Endodermal cell (in vitro differentiated cells): Measurements from ENCODE around the gene TUB. TPM values are rescaled to one million over a fixed set of nuclear protein-coding genes. Genes with fewer than 3 reads are reported as not detected.
A peak's percentile ranks its signal among the peaks of the same experiment; 100 is the strongest.

Experiments used
- DNase-seq: peaks from one replicate; pipeline ENCODE4 v3.0.0-alpha.2; 2017
- H3K27ac ChIP-seq: 2 replicates; pipeline ENCODE4 v1.5.1; 2013; ENCODE audit warnings: mild to moderate bottlenecking, low read depth, low read length, moderate library complexity
- H3K27me3 ChIP-seq: 2 replicates; pipeline ENCODE4 v1.6.1; 2013; ENCODE audit warnings: mild to moderate bottlenecking, low read length, moderate library complexity; ENCODE audit not compliant: insufficient read depth, control insufficient read depth, poor library complexity, severe bottlenecking
- H3K36me3 ChIP-seq: 2 replicates; pipeline ENCODE4 v1.7.0; 2013; ENCODE audit warnings: mild to moderate bottlenecking, low read length, moderate library complexity; ENCODE audit not compliant: control insufficient read depth, insufficient read depth
- H3K4me1 ChIP-seq: one replicate; pipeline ENCODE4 v1.7.0; 2013; ENCODE audit warnings: low read length; ENCODE audit not compliant: control insufficient read depth, insufficient read depth
- H3K4me3 ChIP-seq: 2 replicates; pipeline ENCODE4 v1.5.1; 2013; ENCODE audit warnings: mild to moderate bottlenecking, low read length, moderate library complexity
- H3K9ac ChIP-seq: 2 replicates; pipeline ENCODE4 v1.6.1; 2013; ENCODE audit warnings: mild to moderate bottlenecking, low read length, moderate library complexity; ENCODE audit not compliant: poor library complexity, severe bottlenecking; ENCODE audit errors: extremely low read depth
- H3K9me3 ChIP-seq: 2 replicates; pipeline ENCODE4 v1.6.1; 2013; ENCODE audit warnings: mild to moderate bottlenecking, low read length, moderate library complexity; ENCODE audit not compliant: control insufficient read depth
- H3K27ac Mint-ChIP-seq: 2 replicates; pipeline ENCODE4 v1.8.0; 2020; ENCODE audit warnings: mixed read lengths
- H3K27me3 Mint-ChIP-seq: 2 replicates; pipeline ENCODE4 v1.8.0; 2021; ENCODE audit warnings: mild to moderate bottlenecking, mixed read lengths; ENCODE audit not compliant: insufficient read depth
- H3K36me3 Mint-ChIP-seq: 2 replicates; pipeline ENCODE4 v1.8.0; 2020; ENCODE audit warnings: low read depth, mixed read lengths
- H3K4me1 Mint-ChIP-seq: 2 replicates; pipeline ENCODE4 v1.8.0; 2020; ENCODE audit warnings: mixed read lengths
- H3K4me3 Mint-ChIP-seq: 2 replicates; pipeline ENCODE4 v1.8.0; 2020; ENCODE audit warnings: mild to moderate bottlenecking, moderate library complexity, mixed read lengths
- H3K9me3 Mint-ChIP-seq: 2 replicates; pipeline ENCODE4 v1.8.0; 2020; ENCODE audit warnings: mild to moderate bottlenecking, mixed read lengths
- WGBS, 2 experiments: methylation state at CpG; one replicate each; pipeline versions ENCODE4 v1.1.5 to v1.1.7; 2013; ENCODE audit warnings: missing lambda C conversion rate in 2 of 2, mixed read lengths in 1 of 2; ENCODE audit not compliant: insufficient coverage in 1 of 2, insufficient read length in 1 of 2; 5-methylcytosine and 5-hydroxymethylcytosine counted together
- total RNA-seq, 2 donors: library from RNA; stranded (reverse); fragmentation: NEBNext Ultra II Directional in 1 of 2; extraction: Animal tissue kit (Norgen Biotek cat#: 25700) in 1 of 2; gene quantifications; 2 replicates in 1 of 2; 3 replicates in 1 of 2; pipeline ENCODE4 v1.2.1, GENCODE V29; 2021
- TF ChIP-seq, protein P1 (sequence below): fragments of 200-600 bp; sonication (generic); conservative IDR thresholded peaks from 2 replicates; pipeline ENCODE4 v1.5.0; 2021; ENCODE audit warnings: antibody characterized with exemption, mild to moderate bottlenecking

Gene TUB
- total RNA-seq, 2 donors from 2014 or later: 15.8 to 29.9 TPM

DNA sequence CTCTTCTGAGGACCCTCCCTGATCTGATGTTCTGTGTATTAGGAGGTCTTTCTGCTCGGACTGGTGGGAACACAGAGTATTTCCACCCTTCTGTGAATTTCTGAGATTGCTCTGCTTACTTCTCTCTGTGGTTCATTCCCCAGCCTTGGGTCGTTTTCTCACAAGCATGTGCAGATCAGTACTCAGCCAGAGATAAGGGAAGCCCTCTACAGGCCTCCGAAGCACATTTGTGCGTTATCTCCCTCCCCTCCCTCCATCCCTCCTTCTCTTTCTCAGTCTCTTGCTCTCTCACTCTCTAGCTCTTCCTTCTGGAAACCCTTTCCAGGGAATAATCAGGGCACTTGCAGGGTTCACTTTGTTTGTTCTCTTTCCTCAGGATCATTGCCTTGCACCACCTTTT is 35.2 kb upstream of the TUB start:
- Histone ChIP-seq H3K27ac (no peak overlapping the region), H3K27me3 (peaks cover 12% of the 10 kb centered on the region), H3K4me1 (no peaks in the 10 kb centered on the region), H3K9me3 (no peaks in the 10 kb centered on the region), H3K9ac (no peak overlapping the region), H3K36me3 (no peaks in the 10 kb centered on the region), H3K4me3 (no peak overlapping the region)
- TF ChIP-seq, protein P1, sequence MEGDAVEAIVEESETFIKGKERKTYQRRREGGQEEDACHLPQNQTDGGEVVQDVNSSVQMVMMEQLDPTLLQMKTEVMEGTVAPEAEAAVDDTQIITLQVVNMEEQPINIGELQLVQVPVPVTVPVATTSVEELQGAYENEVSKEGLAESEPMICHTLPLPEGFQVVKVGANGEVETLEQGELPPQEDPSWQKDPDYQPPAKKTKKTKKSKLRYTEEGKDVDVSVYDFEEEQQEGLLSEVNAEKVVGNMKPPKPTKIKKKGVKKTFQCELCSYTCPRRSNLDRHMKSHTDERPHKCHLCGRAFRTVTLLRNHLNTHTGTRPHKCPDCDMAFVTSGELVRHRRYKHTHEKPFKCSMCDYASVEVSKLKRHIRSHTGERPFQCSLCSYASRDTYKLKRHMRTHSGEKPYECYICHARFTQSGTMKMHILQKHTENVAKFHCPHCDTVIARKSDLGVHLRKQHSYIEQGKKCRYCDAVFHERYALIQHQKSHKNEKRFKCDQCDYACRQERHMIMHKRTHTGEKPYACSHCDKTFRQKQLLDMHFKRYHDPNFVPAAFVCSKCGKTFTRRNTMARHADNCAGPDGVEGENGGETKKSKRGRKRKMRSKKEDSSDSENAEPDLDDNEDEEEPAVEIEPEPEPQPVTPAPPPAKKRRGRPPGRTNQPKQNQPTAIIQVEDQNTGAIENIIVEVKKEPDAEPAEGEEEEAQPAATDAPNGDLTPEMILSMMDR: peak; percentile 37
- H3K4me1 Mint-ChIP-seq: peaks cover 2% of the 10 kb centered on the region
- no peaks in the 10 kb centered on the region for H3K36me3 Mint-ChIP-seq
- no peak overlapping the region for H3K4me3 Mint-ChIP-seq
- peaks cover 12% of the 10 kb centered on the region for H3K27me3 Mint-ChIP-seq
- H3K9me3 Mint-ChIP-seq: peaks cover 3% of the 10 kb centered on the region
- WGBS, 2 experiments: 75 to 78% methylated on average over 3 to 4 of the region's 4 CpGs
- no peak overlapping the region for H3K27ac Mint-ChIP-seq
- DNase-seq: no peak

DNA sequence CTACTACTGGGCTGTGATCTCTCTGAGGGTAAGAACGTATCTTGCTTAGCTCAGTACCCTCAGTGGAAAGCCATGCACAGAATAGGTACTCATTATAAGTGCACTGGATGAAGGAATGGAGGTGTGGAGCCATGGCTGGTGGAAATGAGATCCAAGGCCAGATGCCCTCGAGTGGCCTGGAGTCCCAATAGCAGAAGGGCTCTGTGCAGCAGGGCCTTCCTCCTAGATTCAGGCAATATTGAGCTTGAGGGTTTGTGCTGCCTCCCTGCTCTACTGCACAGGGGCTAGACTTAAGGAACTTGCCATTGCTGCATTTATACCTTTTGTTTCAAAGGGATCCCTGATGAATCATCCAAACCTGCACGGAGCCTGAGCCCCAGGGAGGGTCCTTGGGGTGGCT is 33.6 kb upstream of the TUB start:
- H3K27ac Mint-ChIP-seq: no peak overlapping the region
- H3K4me1 Mint-ChIP-seq: peaks cover 2% of the 10 kb centered on the region
- H3K4me3 ChIP-seq: no peak overlapping the region
- H3K36me3 Mint-ChIP-seq: no peaks in the 10 kb centered on the region
- no peak for DNase-seq
- H3K36me3 ChIP-seq: no peaks in the 10 kb centered on the region
- TF ChIP-seq, protein P1: no peak
- WGBS, 2 experiments: 79 to 81% methylated on average over 2 to 3 of the region's 3 CpGs
- H3K4me1 ChIP-seq: no peaks in the 10 kb centered on the region
- no peak overlapping the region for H3K4me3 Mint-ChIP-seq
- peaks cover 3% of the 10 kb centered on the region for H3K9me3 Mint-ChIP-seq
- peaks cover 13% of the 10 kb centered on the region for H3K27me3 Mint-ChIP-seq
- H3K27ac ChIP-seq: no peak overlapping the region
- H3K9me3 ChIP-seq: no peaks in the 10 kb centered on the region
- H3K9ac ChIP-seq: no peak overlapping the region
- H3K27me3 ChIP-seq: peaks cover 12% of the 10 kb centered on the region

DNA sequence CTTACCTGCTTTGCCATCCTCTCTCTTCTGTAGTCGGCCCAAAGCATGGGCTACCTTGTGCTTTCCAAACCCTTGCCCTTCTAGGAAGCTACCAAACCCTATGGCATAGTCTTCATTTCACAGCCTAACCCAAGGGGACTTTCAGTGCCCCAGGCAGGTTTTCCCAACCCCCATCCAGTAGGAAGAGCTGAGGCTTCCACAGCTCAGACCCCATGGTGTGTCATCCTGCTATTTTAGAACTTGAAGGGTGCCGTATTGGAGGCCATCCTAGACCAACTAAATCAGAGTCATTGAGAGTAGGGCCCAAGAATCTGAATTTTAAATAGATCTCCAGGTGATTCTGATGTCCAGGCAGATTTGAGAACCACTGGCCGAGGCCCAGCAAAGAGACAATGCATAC is 31.9 kb upstream of the TUB start:
- Histone ChIP-seq H3K9ac (no peak overlapping the region), H3K36me3 (no peaks in the 10 kb centered on the region), H3K4me3 (no peak overlapping the region), H3K27ac (no peak overlapping the region), H3K9me3 (no peaks in the 10 kb centered on the region), H3K27me3 (peaks cover 6% of the 10 kb centered on the region), H3K4me1 (no peaks in the 10 kb centered on the region)
- Mint-ChIP-seq H3K4me3 (no peak overlapping the region), H3K4me1 (peaks cover 2% of the 10 kb centered on the region), H3K9me3 (no peaks in the 10 kb centered on the region), H3K27me3 (peaks cover 6% of the 10 kb centered on the region), H3K27ac (no peak overlapping the region), H3K36me3 (no peaks in the 10 kb centered on the region)
- WGBS, 2 experiments: 88 to 100% methylated on average over 2 to 3 of the region's 3 CpGs
- TF ChIP-seq, protein P1: no peak
- DNase-seq: no peak
